ENCODE measurements around the gene PUSL1. TPM values are rescaled to one million over a fixed set of nuclear protein-coding genes. Genes with fewer than 3 reads are reported as not detected.

PUSL1 gene
- total RNA-seq, 2 experiments from 2014 or later: 31.3 to 57.1 TPM

- intact Hi-C loops (cut with micrococcal nuclease; ENCODE audit: unreplicated experiment): no loop called here
- BruUV-seq (replicated peaks): TSS peak; percentile 50
- Histone ChIP-seq H3K4me3 (ENCODE audit: low read depth, low read length, poor library complexity, severe bottlenecking) (no peak overlapping the region), H3K4me1 (ENCODE audit: insufficient read depth, low read length, poor library complexity, severe bottlenecking) (peaks cover 18% of the 10 kb centered on the region), H3K4me2 (ENCODE audit: low read length) (no peak overlapping the region), H3K9me3 (ENCODE audit: low read length) (no peaks in the 10 kb centered on the region), H3K9me2 (ENCODE audit: insufficient read depth, low read length) (no peaks in the 10 kb centered on the region), H3K79me2 (ENCODE audit: insufficient read depth, low read depth, low read length) (no peaks in the 10 kb centered on the region; the same call in 1 of the 2 replicates), H2AFZ (ENCODE audit: low read length) (no peak overlapping the region), H3K36me3 (ENCODE audit: insufficient read depth, low read length) (peaks cover 66% of the 10 kb centered on the region), H4K20me1 (ENCODE audit: insufficient read depth, low read length) (peaks cover 5% of the 10 kb centered on the region; the same call in 1 of the 2 replicates), H3K27ac (ENCODE audit: low read depth, low read length, poor library complexity, severe bottlenecking) (no peak overlapping the region)
- ChIA-PET CTCF (ENCODE audit: unreplicated experiment) (no interaction called here), POLR2A (no interaction called here)
- DNase-seq (ENCODE audit: low spot score): no peak
- TF ChIP-seq CTCF (conservative IDR thresholded peaks at IDR 0.05; ENCODE audit: low read length): no peak
- TF ChIP-seq EZH2phosphoT487 (IDR thresholded peaks at IDR 0.05; ENCODE audit: borderline replicate concordance, low read depth, low read length): no peak
Observed at GRCh38 chr1:1311107-1312104, 3.0 kb downstream of the PUSL1 start.

GRCh38 chr1:1312450-1313314 is 4.3 kb downstream of the PUSL1 start:
- Histone ChIP-seq H3K79me2 (ENCODE audit: insufficient read depth, low read depth, low read length) (no peaks in the 10 kb centered on the region; the same call in 1 of the 2 replicates), H3K9me2 (ENCODE audit: insufficient read depth, low read length) (no peaks in the 10 kb centered on the region), H3K4me3 (ENCODE audit: low read depth, low read length, poor library complexity, severe bottlenecking) (no peak overlapping the region), H3K4me1 (ENCODE audit: insufficient read depth, low read length, poor library complexity, severe bottlenecking) (peaks cover 10% of the 10 kb centered on the region), H4K20me1 (ENCODE audit: insufficient read depth, low read length) (peaks cover 5% of the 10 kb centered on the region; the same call in 1 of the 2 replicates), H3K4me2 (ENCODE audit: low read length) (no peak overlapping the region), H2AFZ (ENCODE audit: low read length) (no peak overlapping the region), H3K36me3 (ENCODE audit: insufficient read depth, low read length) (peaks cover 76% of the 10 kb centered on the region), H3K9me3 (ENCODE audit: low read length) (no peaks in the 10 kb centered on the region), H3K27ac (ENCODE audit: low read depth, low read length, poor library complexity, severe bottlenecking) (no peak overlapping the region)
- no peak for TF ChIP-seq EZH2phosphoT487 (IDR thresholded peaks at IDR 0.05; ENCODE audit: borderline replicate concordance, low read depth, low read length)
- no peak for TF ChIP-seq CTCF (conservative IDR thresholded peaks at IDR 0.05; ENCODE audit: low read length)
- intact Hi-C loops (cut with micrococcal nuclease; ENCODE audit: unreplicated experiment): no loop called here
- ChIA-PET POLR2A (no interaction called here), CTCF (ENCODE audit: unreplicated experiment) (no interaction called here)
- no peak for DNase-seq (ENCODE audit: low spot score)
- BruUV-seq (replicated peaks): no TSS peak
